GM21786 (cell line): ENCODE measurements around the gene PLA2G2C.

Source experiments
- ATAC-seq: cut with Tn5 transposase; IDR thresholded peaks from one replicate; pipeline ENCODE4 v1.9.1; 2021; ENCODE audit not compliant: unreplicated experiment

PLA2G2C gene

GRCh38 chr1:20209471-20209870 is 23.2 kb upstream of the PLA2G2C start:
- ATAC-seq = no peak

- ATAC-seq = no peak
These were observed 21.2 kb upstream of the PLA2G2C start for GRCh38 chr1:20207546-20207945.

GRCh38 chr1:20202166-20202565 is 15.8 kb upstream of the PLA2G2C start:
- no peak for ATAC-seq

- ATAC-seq = no peak
These were observed 14.6 kb upstream of the PLA2G2C start for GRCh38 chr1:20200966-20201365.

- ATAC-seq = no peak
These were observed 13.5 kb upstream of the PLA2G2C start for GRCh38 chr1:20199840-20200239.

- ATAC-seq = no peak
These were observed 13.1 kb upstream of the PLA2G2C start for GRCh38 chr1:20199403-20199802.

GRCh38 chr1:20198918-20199317 is 12.6 kb upstream of the PLA2G2C start:
- ATAC-seq = no peak

- no peak for ATAC-seq
These were observed 12.0 kb upstream of the PLA2G2C start for GRCh38 chr1:20198296-20198695.

GRCh38 chr1:20197329-20197791 is 11.0 kb upstream of the PLA2G2C start:
- no peak for ATAC-seq

- no peak for ATAC-seq
These were observed 9.1 kb upstream of the PLA2G2C start for GRCh38 chr1:20195462-20195780.

GRCh38 chr1:20194757-20195461 is 8.6 kb upstream of the PLA2G2C start:
- ATAC-seq = no peak

- no peak for ATAC-seq
These were observed 7.9 kb upstream of the PLA2G2C start for GRCh38 chr1:20194224-20194623.

- ATAC-seq = no peak
These were observed 6.6 kb upstream of the PLA2G2C start for GRCh38 chr1:20192871-20193411.

- ATAC-seq = no peak
These were observed 6.0 kb upstream of the PLA2G2C start for GRCh38 chr1:20192364-20192763.

- no peak for ATAC-seq
These were observed 5.0 kb upstream of the PLA2G2C start for GRCh38 chr1:20191266-20191825.

- ATAC-seq = no peak
These were observed 4.2 kb upstream of the PLA2G2C start for GRCh38 chr1:20190256-20191160.

- ATAC-seq = no peak
These were observed 3.3 kb upstream of the PLA2G2C start for GRCh38 chr1:20189664-20190063.

- no peak for ATAC-seq
These were observed 2.1 kb upstream of the PLA2G2C start for GRCh38 chr1:20188455-20188817.

GRCh38 chr1:20187813-20188454 is 1.6 kb upstream of the PLA2G2C start:
- ATAC-seq = no peak

- ATAC-seq = no peak
These were observed 940 bp upstream of the PLA2G2C start for GRCh38 chr1:20187103-20187812.
